HepG2 (cell line): ENCODE data around the gene ZMYND10. TPM values are rescaled to one million over a fixed set of nuclear protein-coding genes. Genes with fewer than 3 reads are reported as not detected.

ENCODE experiments used
- ASH2L ChIP-seq: fragments of 300-600, 200-600 bp; sonication (generic); IDR thresholded peaks from 2 replicates; pipeline ENCODE4 v1.7.0; 2017; ENCODE audit warnings: low read depth, mild to moderate bottlenecking, moderate library complexity, mixed read lengths, low read length; ENCODE audit not compliant: insufficient read length
- CENPT ChIP-seq: sonication (generic); formaldehyde crosslinking; IDR thresholded peaks from 2 replicates; pipeline ENCODE4 v1.8.0; 2022; ENCODE audit warnings: low read depth, mild to moderate bottlenecking, moderate library complexity, missing genetic modification reagents
- HDAC6 ChIP-seq: fragments of 200-600 bp; sonication (generic); IDR thresholded peaks from 2 replicates; pipeline ENCODE4 v1.7.0; 2017; ENCODE audit warnings: mild to moderate bottlenecking, antibody characterized with exemption, low read length, low read depth
- KIAA2018 ChIP-seq: sonication (generic); formaldehyde crosslinking; IDR thresholded peaks from 2 replicates; pipeline ENCODE4 v1.5.0; 2020; ENCODE audit warnings: mild to moderate bottlenecking, missing genetic modification reagents, borderline replicate concordance
- MZF1 ChIP-seq: sonication (generic); formaldehyde crosslinking; IDR thresholded peaks from 2 replicates; pipeline ENCODE4 v1.8.1; 2023; ENCODE audit warnings: mild to moderate bottlenecking, missing genetic modification reagents, borderline replicate concordance
- NFYB ChIP-seq: sonication (generic); formaldehyde crosslinking; IDR thresholded peaks from 2 replicates; pipeline ENCODE4 v1.4.0; 2020; ENCODE audit warnings: missing genetic modification reagents
- RBM39 ChIP-seq: fragments of 200-400 bp; formaldehyde crosslinking; IDR thresholded peaks from one replicate; pipeline ENCODE4 v1.6.1; 2018; ENCODE audit warnings: antibody characterized with exemption, mild to moderate bottlenecking, low read depth, low read length; ENCODE audit not compliant: poor library complexity, severe bottlenecking
- SRSF1 ChIP-seq: fragments of 200-400 bp; formaldehyde crosslinking; optimal IDR thresholded peaks from 2 replicates; pipeline ENCODE3; 2017; ENCODE audit warnings: mild to moderate bottlenecking, low read depth, low read length, moderate library complexity
- TCF12 ChIP-seq, 2 experiments: fragments of 450-650 bp in 1 of 2; sonication (generic) in 1 of 2; formaldehyde crosslinking in 1 of 2; IDR thresholded peaks; 2 replicates each; pipeline versions ENCODE4 v1.6.1 to v1.8.0; 2017 to 2022; ENCODE audit warnings: antibody characterized with exemption in 1 of 2, mild to moderate bottlenecking in 1 of 2, missing genetic modification reagents in 1 of 2, moderate library complexity in 1 of 2
- TFAP4 ChIP-seq: sonication (generic); IDR thresholded peaks from 2 replicates; pipeline ENCODE4 v1.6.1; 2016; ENCODE audit warnings: low read depth, borderline replicate concordance
- ZFP91 ChIP-seq: sonication (generic); formaldehyde crosslinking; IDR thresholded peaks from 2 replicates; pipeline ENCODE4 v1.9.0; 2022; ENCODE audit warnings: missing genetic modification reagents, mild to moderate bottlenecking, borderline replicate concordance
- ZNF101 ChIP-seq: sonication (generic); formaldehyde crosslinking; IDR thresholded peaks from 2 replicates; pipeline ENCODE4 v1.4.0; 2020; ENCODE audit warnings: mild to moderate bottlenecking, low read depth, missing genetic modification reagents, borderline replicate concordance
- ZNF224 ChIP-seq: sonication (generic); formaldehyde crosslinking; IDR thresholded peaks from 2 replicates; pipeline ENCODE4 v1.5.0; 2020; ENCODE audit warnings: mild to moderate bottlenecking, missing genetic modification reagents
- ZNF232 ChIP-seq: sonication (generic); formaldehyde crosslinking; IDR thresholded peaks from 2 replicates; pipeline ENCODE4 v1.4.0; 2020; ENCODE audit warnings: missing genetic modification reagents, borderline replicate concordance
- ZNF580 ChIP-seq: IDR thresholded peaks from 2 replicates; pipeline ENCODE4 v1.6.1; 2016; ENCODE audit warnings: low read depth, borderline replicate concordance
- ZSCAN21 ChIP-seq: sonication (generic); formaldehyde crosslinking; IDR thresholded peaks from 2 replicates; pipeline ENCODE4 v1.8.0; 2022; ENCODE audit warnings: mild to moderate bottlenecking, missing genetic modification reagents, moderate library complexity, borderline replicate concordance
- polyA plus RNA-seq, 8 experiments: library from polyadenylated mRNA; depleted of rRNA in 3 of 8; stranded (reverse) in 7 of 8; unstranded in 1 of 8; fragments of >200 nt; fragmentation: Illumina TruSeq in 4 of 8; extraction: Trizol in 4 of 8; gene quantifications; 2 replicates each; pipeline versions ENCODE4 v1.2.1 to v1.2.3, GENCODE V29; 2011 to 2016; ENCODE audit warnings: low read depth in 4 of 8, missing spikeins in 1 of 8, mixed read lengths in 1 of 8; ENCODE audit not compliant: insufficient read depth in 1 of 8
- total RNA-seq, 5 experiments: library from RNA; depleted of rRNA; stranded (reverse); fragments of >200 nt; fragmentation: Illumina TruSeq; extraction: Trizol; gene quantifications; 2 replicates each; pipeline ENCODE4 v1.2.3, GENCODE V29; 2016; ENCODE audit warnings: low read depth in 1 of 5

ZMYND10 gene
- total and polyA plus RNA-seq, 2 of the 13 experiments (the other 11 are each of a cell fraction or from before 2014, with no cell fraction given), result 0.60 to 0.74 TPM

- TF ChIP-seq TCF12 (IDR thresholded peaks at IDR 0.05) (no peak), TCF12 (CRISPR knock-in tag; IDR thresholded peaks at IDR 0.05) (0 out of 2 replicates have a peak, but pooled peaks have one; percentile 28), ASH2L (peak; percentile 92), ZFP91 (CRISPR knock-in tag) (peak; percentile 99), SRSF1 (peak; percentile 21), MZF1 (no peak), KIAA2018 (CRISPR knock-in tag) (no peak), TFAP4 (0 out of 2 replicates have a peak, but pooled peaks have one; percentile 15), ZNF580 (peak; percentile 14; the same call in 1 of the 2 replicates), NFYB (CRISPR knock-in tag) (no peak; the same call in 1 of the 2 replicates), CENPT (CRISPR knock-in tag) (no peak), ZNF224 (CRISPR knock-in tag) (no peak), HDAC6 (no peak), ZSCAN21 (CRISPR knock-in tag) (peak; percentile 57), RBM39 (peak; percentile 19), ZNF232 (peak; percentile 26; the same call in 1 of the 2 replicates), ZNF101 (no peak)
Measured at GRCh38 chr3:50321336-50322114, 24.0 kb downstream of the ZMYND10 start (continued).
